Heart left ventricle (tissue), 16 donors: ENCODE measurements around the gene IZUMO2. TPM values are rescaled to one million over a fixed set of nuclear protein-coding genes. Genes with fewer than 3 reads are reported as not detected.
A peak's percentile ranks its signal among the peaks of the same experiment; 100 is the strongest.

Experiments used
- ATAC-seq, 4 donors: fragments of 200-7000 bp; cut with Tn5 transposase; one replicate each; pipeline ENCODE4 v1.9.1; 2020 to 2022; ENCODE audit warnings: moderate library complexity in 4 of 4, mild to moderate bottlenecking in 3 of 4, moderate number of reproducible peaks in 1 of 4
- DNase-seq, 5 donors: peaks; one replicate each; pipeline ENCODE4 v3.0.0-alpha.2; 2020
- H3K27ac ChIP-seq, 12 donors: fragments of 200-600 bp; sonication (generic) in 4 of 12; one replicate each; pipeline versions ENCODE4 v1.5.0 to v1.8.0; 2016 to 2022; ENCODE audit warnings: mild to moderate bottlenecking in 2 of 12
- H3K27me3 ChIP-seq, 9 donors: fragments of 200-600 bp; sonication (generic) in 2 of 9; one replicate each; pipeline versions ENCODE4 v1.5.1 to v1.8.0; 2016 to 2022; ENCODE audit warnings: mild to moderate bottlenecking in 3 of 9
- H3K36me3 ChIP-seq, 9 donors: fragments of 200-600 bp; sonication (generic) in 2 of 9; one replicate each; pipeline versions ENCODE4 v1.5.0 to v1.8.0; 2018 to 2022; ENCODE audit warnings: mild to moderate bottlenecking in 2 of 9
- H3K4me1 ChIP-seq, 12 donors: fragments of 200-600 bp; sonication (generic) in 4 of 12; one replicate each; pipeline versions ENCODE4 v1.5.0 to v1.8.0; 2016 to 2022; ENCODE audit warnings: mild to moderate bottlenecking in 3 of 12
- H3K4me3 ChIP-seq, 12 donors: fragments of 200-600 bp; sonication (generic) in 4 of 12; one replicate each; pipeline versions ENCODE4 v1.5.0 to v1.8.0; 2017 to 2022; ENCODE audit warnings: mild to moderate bottlenecking in 9 of 12, moderate library complexity in 4 of 12
- H3K9me3 ChIP-seq, 12 donors: fragments of 200-600 bp; sonication (generic) in 4 of 12; one replicate each; pipeline versions ENCODE4 v1.5.0 to v1.8.0; 2016 to 2022; ENCODE audit warnings: mild to moderate bottlenecking in 1 of 12
- POLR2A ChIP-seq, 2 donors: fragments of 450-650 bp; IDR thresholded peaks; one replicate each; pipeline ENCODE4 v1.6.1; 2017; ENCODE audit warnings: antibody characterized with exemption in 2 of 2, mild to moderate bottlenecking in 2 of 2, moderate library complexity in 2 of 2
- WGBS, 4 donors: extraction: QIAGEN DNeasy Blood & Tissue Kit in 2 of 4; methylation state at CpG; one replicate each; pipeline versions ENCODE4 v1.1.5 to v1.1.7; 2013 to 2018; 5-methylcytosine and 5-hydroxymethylcytosine counted together
- intact Hi-C, 10 donors: fragments of 100-400 bp; cut with DNase I; formaldehyde crosslinking; loops; one replicate each; pipeline versions ENCODE4 v1.11.1 to v1.14.2; 2022
- polyA plus RNA-seq, 2 donors: library from polyadenylated mRNA; stranded (reverse); fragments of 200-250 nt; gene quantifications; one replicate each; pipeline ENCODE4 v1.2.3, GENCODE V29; 2013
- total RNA-seq, 9 donors: library from RNA; depleted of rRNA in 2 of 9; stranded (reverse); fragments of >200 nt in 2 of 9; fragmentation: NEBNext Ultra II Directional in 3 of 9; extraction: Animal tissue kit (Norgen Biotek cat#: 25700) in 3 of 9; gene quantifications; one replicate each; pipeline versions ENCODE4 v1.1.0 to v1.2.4, GENCODE V29; 2016 to 2023
- TF ChIP-seq, protein P1 (sequence below), 12 donors: fragments of 200-600 bp; sonication (generic) in 4 of 12; IDR thresholded peaks; one replicate each; pipeline versions ENCODE4 v1.5.0 to v1.8.0; 2018 to 2022; ENCODE audit warnings: antibody characterized with exemption in 12 of 12, mild to moderate bottlenecking in 5 of 12
- donor health status: ischemic (EF 13 %, LVEDD 7.1; RV severe dilation, severe dysfunction).
- donor health status: healthy with polysubstance abuse.
- donor health status: DM: no; HTN: yes; CAD: no.
- donor health status: DM: no; HTN: no; CAD: no.
- donor health status: ischemic (EF 25% LVEDD 6.9; RV normal size, moderate dysfunction).
- donor health status: ischemic (EF 25% LVEDD 5.7; RV mildly dilated, moderate dysfunction).
- donor health status: healthy.
- donor health status: DM: yes; HTN: yes; CAD: no.
- donor health status: ischemic (EF 35%, LVEDD 5.7; RV mildly dilated, moderate dysfunction).
- donor health status: nonischemic (EF 11% LVEDD 7.7; RV severe dilation, severe dysfunction).
- donor health status: DM: yes; HTN: yes; CAD: no.
- donor health status: PGD.
- donor health status: ischemic (EF 29% LVEDD 5.4; RV normal size, mild dysfunction).
- donor health status: nonischemic (EF 23%, LVEDD 6.1; RV moderate dilation, normal function).

IZUMO2 gene
- total and polyA plus RNA-seq, 11 donors: not detected

DNA sequence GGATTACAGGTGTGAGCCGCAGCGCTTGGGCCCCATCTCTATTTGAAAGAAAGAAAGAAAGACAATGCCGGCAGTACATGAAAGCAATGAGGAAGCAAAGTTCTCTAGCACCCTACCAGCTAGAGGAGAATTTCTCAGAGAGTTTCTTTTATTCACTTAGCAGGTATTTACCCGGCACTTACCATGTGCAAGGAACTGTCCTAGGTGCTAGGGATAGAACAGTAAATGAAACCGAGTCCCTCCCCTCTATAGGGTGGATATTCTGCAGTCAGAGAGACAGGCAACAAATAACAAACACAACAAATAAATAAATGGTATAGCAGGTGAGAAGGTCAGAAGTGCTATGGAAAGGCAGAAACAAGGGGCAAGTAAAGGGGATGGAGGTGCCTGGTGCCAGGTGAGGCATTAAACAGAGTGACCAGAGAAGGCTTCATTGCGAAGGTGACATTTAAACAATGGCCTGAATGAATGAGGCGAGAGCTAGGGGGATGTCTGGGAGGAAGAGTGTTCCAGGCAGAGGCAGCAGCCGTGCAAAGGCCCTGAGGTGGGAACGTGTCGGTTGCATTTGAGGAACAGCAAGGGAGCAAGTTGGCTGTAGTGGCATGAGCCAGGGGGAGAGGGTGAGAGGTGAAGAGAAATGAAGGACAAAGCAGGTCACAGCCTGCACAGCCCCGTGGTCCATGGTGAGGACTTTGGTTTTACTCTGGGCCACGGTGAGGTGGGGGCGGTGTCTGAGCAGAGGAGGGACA, 29.6 kb upstream of the IZUMO2 start:
- DNase-seq (no peak), ATAC-seq (no peak)
- H3K4me1 ChIP-seq: peaks cover 0 to 10% (median 0%) of the 10 kb centered on the region in 12 donors
- H3K9me3 ChIP-seq: no peaks in the 10 kb centered on the region
- H3K4me3 ChIP-seq: no peak overlapping the region
- H3K27ac ChIP-seq: no peak overlapping the region
- H3K27me3 ChIP-seq: peaks cover 0 to 7% (median 0%) of the 10 kb centered on the region in 9 donors
- TF ChIP-seq POLR2A (IDR thresholded peaks at IDR 0.05): no peak
- TF ChIP-seq, protein P1, sequence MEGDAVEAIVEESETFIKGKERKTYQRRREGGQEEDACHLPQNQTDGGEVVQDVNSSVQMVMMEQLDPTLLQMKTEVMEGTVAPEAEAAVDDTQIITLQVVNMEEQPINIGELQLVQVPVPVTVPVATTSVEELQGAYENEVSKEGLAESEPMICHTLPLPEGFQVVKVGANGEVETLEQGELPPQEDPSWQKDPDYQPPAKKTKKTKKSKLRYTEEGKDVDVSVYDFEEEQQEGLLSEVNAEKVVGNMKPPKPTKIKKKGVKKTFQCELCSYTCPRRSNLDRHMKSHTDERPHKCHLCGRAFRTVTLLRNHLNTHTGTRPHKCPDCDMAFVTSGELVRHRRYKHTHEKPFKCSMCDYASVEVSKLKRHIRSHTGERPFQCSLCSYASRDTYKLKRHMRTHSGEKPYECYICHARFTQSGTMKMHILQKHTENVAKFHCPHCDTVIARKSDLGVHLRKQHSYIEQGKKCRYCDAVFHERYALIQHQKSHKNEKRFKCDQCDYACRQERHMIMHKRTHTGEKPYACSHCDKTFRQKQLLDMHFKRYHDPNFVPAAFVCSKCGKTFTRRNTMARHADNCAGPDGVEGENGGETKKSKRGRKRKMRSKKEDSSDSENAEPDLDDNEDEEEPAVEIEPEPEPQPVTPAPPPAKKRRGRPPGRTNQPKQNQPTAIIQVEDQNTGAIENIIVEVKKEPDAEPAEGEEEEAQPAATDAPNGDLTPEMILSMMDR (IDR thresholded peaks at IDR 0.05): no peak
- no peaks in the 10 kb centered on the region for H3K36me3 ChIP-seq
- intact Hi-C loops: no loop called here
- 73 to 77% (median 74%) methylated on average over 13 of the region's 13 CpGs for WGBS, 4 donors

- intact Hi-C loops: no loop called here
- Histone ChIP-seq H3K4me1 (peaks cover 0 to 10% (median 0%) of the 10 kb centered on the region in 12 donors), H3K27me3 (peaks cover 0 to 7% (median 0%) of the 10 kb centered on the region in 9 donors), H3K4me3 (no peak overlapping the region), H3K27ac (peak overlapping the region in 6 of 12 donors; percentile 4 to 58 (median 42)), H3K36me3 (no peaks in the 10 kb centered on the region), H3K9me3 (peaks cover 0 to 2% (median 0%) of the 10 kb centered on the region in 12 donors)
- no peak for DNase-seq
- ATAC-seq: peak in 3 of 4 donors; percentile 67 to 72 (median 69)
- 29 to 39% (median 36%) methylated on average over 4 of the region's 4 CpGs for WGBS, 4 donors
- TF ChIP-seq, protein P1 (IDR thresholded peaks at IDR 0.05): no peak
These were observed 28.1 kb upstream of the IZUMO2 start for GRCh38 chr19:50191216-50191615.

DNA sequence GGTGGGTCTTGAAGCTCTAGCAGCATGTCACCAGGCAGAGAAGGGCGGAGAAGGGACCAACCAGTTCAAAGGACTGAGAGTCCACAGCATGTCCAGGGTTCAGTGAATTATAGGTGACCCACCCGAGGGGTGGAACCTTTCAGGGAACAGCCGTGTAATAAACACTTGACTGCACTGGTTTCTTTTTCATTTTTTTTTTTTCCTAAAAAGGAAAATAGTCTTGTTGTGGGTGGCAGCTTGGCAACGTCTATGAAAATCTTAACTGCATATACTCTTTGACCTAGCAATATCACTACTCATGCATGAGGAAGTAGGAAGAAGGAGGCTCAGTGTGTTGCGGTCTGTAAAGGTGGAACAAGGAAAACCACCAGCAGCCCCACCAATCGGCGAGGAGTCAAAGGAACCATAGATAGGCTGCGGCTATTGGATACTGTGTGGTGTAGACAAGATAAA, 27.4 kb upstream of the IZUMO2 start:
- H3K4me1 ChIP-seq: peaks cover 0 to 10% (median 0%) of the 10 kb centered on the region in 12 donors
- no peaks in the 10 kb centered on the region for H3K36me3 ChIP-seq
- H3K27me3 ChIP-seq: peaks cover 0 to 1% (median 0%) of the 10 kb centered on the region in 9 donors
- intact Hi-C loops: no loop called here
- no peak for TF ChIP-seq POLR2A (IDR thresholded peaks at IDR 0.05)
- TF ChIP-seq, protein P1 (IDR thresholded peaks at IDR 0.05): no peak
- peaks cover 0 to 5% (median 0%) of the 10 kb centered on the region in 12 donors for H3K9me3 ChIP-seq
- no peak overlapping the region for H3K27ac ChIP-seq
- no peak overlapping the region for H3K4me3 ChIP-seq
- 74 to 80% (median 79%) methylated on average over 8 of the region's 8 CpGs for WGBS, 4 donors
- peak in 1 of 4 donors; percentile 44 for ATAC-seq
- no peak for DNase-seq

- ATAC-seq: no peak
- Histone ChIP-seq H3K4me3 (no peak overlapping the region), H3K36me3 (no peaks in the 10 kb centered on the region), H3K27ac (no peak overlapping the region), H3K4me1 (peaks cover 0 to 10% (median 0%) of the 10 kb centered on the region in 12 donors), H3K9me3 (peaks cover 0 to 5% (median 0%) of the 10 kb centered on the region in 12 donors), H3K27me3 (no peaks in the 10 kb centered on the region)
- intact Hi-C loops: no loop called here
- TF ChIP-seq, protein P1 (IDR thresholded peaks at IDR 0.05): no peak
- no peak for TF ChIP-seq POLR2A (IDR thresholded peaks at IDR 0.05)
- no peak for DNase-seq
- WGBS, 4 donors: 70 to 76% (median 73%) methylated on average over 8 of the region's 8 CpGs
These were observed 26.2 kb upstream of the IZUMO2 start for GRCh38 chr19:50189331-50189730.
